Measurements from ENCODE around the gene ZNF451.

Gene ZNF451

GRCh38 chr6:57117796-57118195 lies 27.8 kb downstream of the ZNF451 start:
- no peak overlapping the region for H3K18ac ChIP-seq (ENCODE audit: low read length)
- no peak for DNase-seq (ENCODE audit: low spot score)
- no peak overlapping the region for H4K8ac ChIP-seq (ENCODE audit: low read depth, low read length)
- H3K14ac ChIP-seq (ENCODE audit: low read length) = no peak overlapping the region
- no peak overlapping the region for H3K23ac ChIP-seq (ENCODE audit: low read depth, low read length, poor library complexity)
- H3K36me3 ChIP-seq (replicated peaks in 1 of 2; ENCODE audit: control insufficient read depth in 2 of 2, insufficient read depth in 2 of 2, low read length in 2 of 2) = peaks cover 1 to 11% of the 10 kb centered on the region in 2 donors
- no CpG with 5 or more reads among the region's 2 CpGs for WGBS, 2 donors (ENCODE audit: extremely low coverage in 2 of 2, insufficient read length in 2 of 2, insufficient replicate concordance in 1 of 2)
- peaks cover 2% of the 10 kb centered on the region for H3K79me1 ChIP-seq (ENCODE audit: low read depth, low read length)
- H2AK5ac ChIP-seq (ENCODE audit: low read depth, low read length) = no peak overlapping the region
- H3K27me3 ChIP-seq (ENCODE audit: control insufficient read depth in 3 of 3, insufficient read depth in 3 of 3, low read depth in 1 of 3, low read length in 3 of 3) = no peaks in the 10 kb centered on the region
- no peak overlapping the region for H2BK15ac ChIP-seq (ENCODE audit: low read length)
- no peak overlapping the region for H3K4me2 ChIP-seq (ENCODE audit: insufficient read depth, low read length, poor library complexity, severe bottlenecking)
- no peak overlapping the region for H4K91ac ChIP-seq (ENCODE audit: low read depth, low read length, poor library complexity)
- no peak overlapping the region for H2BK5ac ChIP-seq (ENCODE audit: low read length)
- no peak overlapping the region for H3K4me3 ChIP-seq (ENCODE audit: low read length in 2 of 2)
- H3K27ac ChIP-seq (replicated peaks; ENCODE audit: low read length) = no peak overlapping the region
- peaks cover 0 to 23% of the 10 kb centered on the region in 2 donors for H3K9me3 ChIP-seq (replicated peaks in 1 of 2; ENCODE audit: control insufficient read depth in 2 of 2, insufficient read depth in 1 of 2, low read depth in 1 of 2, low read length in 2 of 2)
- no peak overlapping the region for H2AFZ ChIP-seq (ENCODE audit: low read length)
- no peak overlapping the region for H3K4ac ChIP-seq (ENCODE audit: low read length)
- no peak overlapping the region for H3K9ac ChIP-seq (ENCODE audit: low read depth, low read length, poor library complexity)
- H2BK12ac ChIP-seq (ENCODE audit: low read length) = no peak overlapping the region
- H3K4me1 ChIP-seq (ENCODE audit: control insufficient read depth in 2 of 2, insufficient read depth in 1 of 2, low read depth in 1 of 2, low read length in 2 of 2) = no peaks in the 10 kb centered on the region
- H2BK120ac ChIP-seq (ENCODE audit: low read depth, low read length) = no peak overlapping the region

GRCh38 chr6:57123111-57123510 lies 33.1 kb downstream of the ZNF451 start:
- Histone ChIP-seq H3K9me3 (replicated peaks in 1 of 2; ENCODE audit: control insufficient read depth in 2 of 2, insufficient read depth in 1 of 2, low read depth in 1 of 2, low read length in 2 of 2) (peaks cover 4 to 26% of the 10 kb centered on the region in 2 donors), H3K4me3 (ENCODE audit: low read length in 2 of 2) (no peak overlapping the region), H3K9ac (ENCODE audit: low read depth, low read length, poor library complexity) (no peak overlapping the region), H3K36me3 (replicated peaks in 1 of 2; ENCODE audit: control insufficient read depth in 2 of 2, insufficient read depth in 2 of 2, low read length in 2 of 2) (peaks cover 4 to 28% of the 10 kb centered on the region in 2 donors), H3K23ac (ENCODE audit: low read depth, low read length, poor library complexity) (no peak overlapping the region), H3K27ac (replicated peaks; ENCODE audit: low read length) (no peak overlapping the region), H2BK120ac (ENCODE audit: low read depth, low read length) (no peak overlapping the region), H3K4me2 (ENCODE audit: insufficient read depth, low read length, poor library complexity, severe bottlenecking) (no peak overlapping the region), H3K4me1 (ENCODE audit: control insufficient read depth in 2 of 2, insufficient read depth in 1 of 2, low read depth in 1 of 2, low read length in 2 of 2) (no peaks in the 10 kb centered on the region), H3K14ac (ENCODE audit: low read length) (no peak overlapping the region), H2BK5ac (ENCODE audit: low read length) (no peak overlapping the region), H2BK15ac (ENCODE audit: low read length) (no peak overlapping the region), H2BK12ac (ENCODE audit: low read length) (no peak overlapping the region), H4K91ac (ENCODE audit: low read depth, low read length, poor library complexity) (no peak overlapping the region), H3K18ac (ENCODE audit: low read length) (no peak overlapping the region), H2AK5ac (ENCODE audit: low read depth, low read length) (no peak overlapping the region), H3K27me3 (ENCODE audit: control insufficient read depth in 3 of 3, insufficient read depth in 3 of 3, low read depth in 1 of 3, low read length in 3 of 3) (no peaks in the 10 kb centered on the region), H2AFZ (ENCODE audit: low read length) (no peak overlapping the region), H3K4ac (ENCODE audit: low read length) (no peak overlapping the region), H4K8ac (ENCODE audit: low read depth, low read length) (no peak overlapping the region), H3K79me1 (ENCODE audit: low read depth, low read length) (no peaks in the 10 kb centered on the region)
- DNase-seq (ENCODE audit: low spot score) = no peak
- WGBS, 2 donors (ENCODE audit: extremely low coverage in 2 of 2, insufficient read length in 2 of 2, insufficient replicate concordance in 1 of 2) = no CpG with 5 or more reads among the region's 1 CpG

- no peak overlapping the region for H2BK120ac ChIP-seq (ENCODE audit: low read depth, low read length)
- no peak overlapping the region for H3K4me3 ChIP-seq (ENCODE audit: low read length in 2 of 2)
- no peak overlapping the region for H3K4me2 ChIP-seq (ENCODE audit: insufficient read depth, low read length, poor library complexity, severe bottlenecking)
Observed at GRCh38 chr6:57127763-57128162, 37.8 kb downstream of the ZNF451 start.

GRCh38 chr6:57130661-57131177 lies 40.7 kb downstream of the ZNF451 start:
- no peak overlapping the region for H2BK5ac ChIP-seq (ENCODE audit: low read length)
- H2BK15ac ChIP-seq (ENCODE audit: low read length) = no peak overlapping the region
- no peak overlapping the region for H2BK12ac ChIP-seq (ENCODE audit: low read length)
- H2AFZ ChIP-seq (ENCODE audit: low read length) = no peak overlapping the region
- no peak for DNase-seq (ENCODE audit: low spot score)
- peaks cover 2 to 47% of the 10 kb centered on the region in 2 donors for H3K36me3 ChIP-seq (replicated peaks in 1 of 2; ENCODE audit: control insufficient read depth in 2 of 2, insufficient read depth in 2 of 2, low read length in 2 of 2)
- no peak overlapping the region for H2BK120ac ChIP-seq (ENCODE audit: low read depth, low read length)
- H3K27me3 ChIP-seq (ENCODE audit: control insufficient read depth in 3 of 3, insufficient read depth in 3 of 3, low read depth in 1 of 3, low read length in 3 of 3) = no peaks in the 10 kb centered on the region
- no peak overlapping the region for H3K4me3 ChIP-seq (ENCODE audit: low read length in 2 of 2)
- H4K91ac ChIP-seq (ENCODE audit: low read depth, low read length, poor library complexity) = no peak overlapping the region
- H3K79me1 ChIP-seq (ENCODE audit: low read depth, low read length) = no peaks in the 10 kb centered on the region
- no peaks in the 10 kb centered on the region for H3K4me1 ChIP-seq (ENCODE audit: control insufficient read depth in 2 of 2, insufficient read depth in 1 of 2, low read depth in 1 of 2, low read length in 2 of 2)
- H3K9me3 ChIP-seq (replicated peaks in 1 of 2; ENCODE audit: control insufficient read depth in 2 of 2, insufficient read depth in 1 of 2, low read depth in 1 of 2, low read length in 2 of 2) = no peaks in the 10 kb centered on the region
- no peak overlapping the region for H2AK5ac ChIP-seq (ENCODE audit: low read depth, low read length)
- H3K4ac ChIP-seq (ENCODE audit: low read length) = no peak overlapping the region
- H3K27ac ChIP-seq (replicated peaks; ENCODE audit: low read length) = no peak overlapping the region
- H4K8ac ChIP-seq (ENCODE audit: low read depth, low read length) = no peak overlapping the region
- no peak overlapping the region for H3K23ac ChIP-seq (ENCODE audit: low read depth, low read length, poor library complexity)
- H3K9ac ChIP-seq (ENCODE audit: low read depth, low read length, poor library complexity) = no peak overlapping the region
- H3K4me2 ChIP-seq (ENCODE audit: insufficient read depth, low read length, poor library complexity, severe bottlenecking) = no peak overlapping the region
- H3K18ac ChIP-seq (ENCODE audit: low read length) = no peak overlapping the region
- no peak overlapping the region for H3K14ac ChIP-seq (ENCODE audit: low read length)

More at GRCh38 chr6:57127763-57128162, 37.8 kb downstream of the ZNF451 start:
- no peak overlapping the region for H2BK5ac ChIP-seq (ENCODE audit: low read length)
- no peak overlapping the region for H4K91ac ChIP-seq (ENCODE audit: low read depth, low read length, poor library complexity)
- no peaks in the 10 kb centered on the region for H3K27me3 ChIP-seq (ENCODE audit: control insufficient read depth in 3 of 3, insufficient read depth in 3 of 3, low read depth in 1 of 3, low read length in 3 of 3)
- H4K8ac ChIP-seq (ENCODE audit: low read depth, low read length) = no peak overlapping the region
- no peaks in the 10 kb centered on the region for H3K79me1 ChIP-seq (ENCODE audit: low read depth, low read length)
- H3K36me3 ChIP-seq (replicated peaks in 1 of 2; ENCODE audit: control insufficient read depth in 2 of 2, insufficient read depth in 2 of 2, low read length in 2 of 2) = peaks cover 5 to 33% of the 10 kb centered on the region in 2 donors
- H3K9ac ChIP-seq (ENCODE audit: low read depth, low read length, poor library complexity) = no peak overlapping the region
- no peak overlapping the region for H3K14ac ChIP-seq (ENCODE audit: low read length)
- no peak overlapping the region for H3K27ac ChIP-seq (replicated peaks; ENCODE audit: low read length)
- H2AK5ac ChIP-seq (ENCODE audit: low read depth, low read length) = no peak overlapping the region
- H3K4ac ChIP-seq (ENCODE audit: low read length) = no peak overlapping the region
- peaks cover 4 to 5% of the 10 kb centered on the region in 2 donors for H3K9me3 ChIP-seq (replicated peaks in 1 of 2; ENCODE audit: control insufficient read depth in 2 of 2, insufficient read depth in 1 of 2, low read depth in 1 of 2, low read length in 2 of 2)
- H2AFZ ChIP-seq (ENCODE audit: low read length) = no peak overlapping the region
- no peak overlapping the region for H2BK15ac ChIP-seq (ENCODE audit: low read length)
- no peak overlapping the region for H3K18ac ChIP-seq (ENCODE audit: low read length)
- no peak for DNase-seq (ENCODE audit: low spot score)
- H3K4me1 ChIP-seq (ENCODE audit: control insufficient read depth in 2 of 2, insufficient read depth in 1 of 2, low read depth in 1 of 2, low read length in 2 of 2) = no peaks in the 10 kb centered on the region
- no peak overlapping the region for H3K23ac ChIP-seq (ENCODE audit: low read depth, low read length, poor library complexity)
- no peak overlapping the region for H2BK12ac ChIP-seq (ENCODE audit: low read length)
